KMS-11 (cell line): ENCODE measurements around the gene LRRK1.

Source experiments
- H2AFZ ChIP-seq: fragments of 200-600 bp; sonication (generic); 2 replicates; pipeline ENCODE4 v1.6.1; 2016; ENCODE audit warnings: antibody characterized with exemption, mixed run types, low read depth
- H3K27ac ChIP-seq: fragments of 200-600 bp; sonication (generic); 2 replicates; pipeline ENCODE4 v1.6.1; 2016; ENCODE audit warnings: mild to moderate bottlenecking, mixed run types
- H3K27me3 ChIP-seq: fragments of 200-600 bp; sonication (generic); 2 replicates; pipeline ENCODE4 v1.6.1; 2017; ENCODE audit warnings: mild to moderate bottlenecking, low read depth, mixed run types, moderate library complexity; ENCODE audit not compliant: insufficient read depth
- H3K36me3 ChIP-seq: fragments of 200-600 bp; sonication (generic); 2 replicates; pipeline ENCODE4 v1.6.1; 2017; ENCODE audit warnings: mild to moderate bottlenecking, mixed run types; ENCODE audit not compliant: insufficient read depth
- H3K4me1 ChIP-seq: fragments of 200-600 bp; sonication (generic); 2 replicates; pipeline ENCODE4 v1.6.1; 2016; ENCODE audit warnings: mild to moderate bottlenecking, low read depth, mixed run types; ENCODE audit not compliant: poor library complexity, severe bottlenecking
- H3K4me2 ChIP-seq: fragments of 200-600 bp; sonication (generic); 2 replicates; pipeline ENCODE4 v1.7.0; 2016; ENCODE audit warnings: mild to moderate bottlenecking, mixed run types
- H3K4me3 ChIP-seq: fragments of 200-600 bp; sonication (generic); IDR thresholded peaks from 2 replicates; pipeline ENCODE4 v1.6.1; 2017; ENCODE audit warnings: low read depth, low read length, mixed read lengths; ENCODE audit not compliant: insufficient read depth
- H3K79me2 ChIP-seq: fragments of 200-600 bp; sonication (generic); 2 replicates; pipeline ENCODE4 v1.6.1; 2016; ENCODE audit warnings: low read depth, mixed run types; ENCODE audit not compliant: insufficient read depth
- H3K9ac ChIP-seq: fragments of 200-600 bp; sonication (generic); 2 replicates; pipeline ENCODE4 v1.6.1; 2016; ENCODE audit warnings: mild to moderate bottlenecking, mixed run types
- H4K20me1 ChIP-seq: fragments of 200-600 bp; sonication (generic); 2 replicates; pipeline ENCODE4 v1.6.1; 2016; ENCODE audit warnings: mild to moderate bottlenecking, mixed run types; ENCODE audit not compliant: insufficient read depth
- TF ChIP-seq, protein P1 (sequence below): fragments of 200-600 bp; sonication (generic); conservative IDR thresholded peaks from 2 replicates; pipeline ENCODE4 v1.6.1; 2017; ENCODE audit warnings: low read depth, mild to moderate bottlenecking, antibody characterized with exemption, low read length, moderate library complexity, mixed read lengths

The LRRK1 gene

DNA sequence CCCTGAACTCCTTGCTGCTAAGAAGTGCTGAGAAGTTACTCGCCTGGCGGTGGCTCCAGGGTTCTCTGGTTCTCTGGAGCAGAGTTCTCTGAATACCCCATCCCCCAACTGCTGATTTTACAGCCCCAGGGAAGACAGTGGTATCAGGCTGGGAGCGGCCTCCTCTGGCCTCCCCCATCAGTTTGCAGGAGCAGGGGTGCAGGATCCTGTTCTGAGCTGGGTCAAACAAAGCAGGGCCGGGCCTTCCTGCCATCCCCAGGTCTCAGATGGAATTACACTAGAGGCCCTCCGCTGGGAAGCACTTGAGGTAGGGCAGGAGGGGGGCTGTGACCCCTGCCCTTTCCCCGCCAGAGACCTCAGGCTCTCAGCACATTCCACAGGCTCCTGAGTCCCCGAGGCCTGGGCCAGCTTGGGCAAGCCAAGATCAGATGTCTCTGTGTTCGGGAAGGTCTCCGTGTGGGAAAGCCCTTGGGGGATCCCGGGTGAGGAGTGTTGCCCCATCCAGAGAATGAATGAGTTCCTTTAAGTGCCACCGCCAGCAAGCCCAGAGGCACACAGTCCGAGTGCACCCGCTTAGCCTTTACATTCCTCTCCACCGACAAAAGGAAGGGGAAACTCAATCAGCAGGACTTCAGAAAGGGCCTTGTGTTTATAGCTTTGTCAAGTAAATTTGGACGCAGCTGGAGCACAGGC lies 149.9 kb downstream of the LRRK1 start:
- H3K79me2 ChIP-seq: no peaks in the 10 kb centered on the region
- no peaks in the 10 kb centered on the region for H3K36me3 ChIP-seq
- H3K27me3 ChIP-seq: no peaks in the 10 kb centered on the region
- no peak overlapping the region for H3K27ac ChIP-seq
- no peak overlapping the region for H3K4me2 ChIP-seq
- H3K4me1 ChIP-seq: no peaks in the 10 kb centered on the region
- no peak overlapping the region for H3K9ac ChIP-seq
- no peak overlapping the region for H2AFZ ChIP-seq
- no peaks in the 10 kb centered on the region for H4K20me1 ChIP-seq
- TF ChIP-seq, protein P1, sequence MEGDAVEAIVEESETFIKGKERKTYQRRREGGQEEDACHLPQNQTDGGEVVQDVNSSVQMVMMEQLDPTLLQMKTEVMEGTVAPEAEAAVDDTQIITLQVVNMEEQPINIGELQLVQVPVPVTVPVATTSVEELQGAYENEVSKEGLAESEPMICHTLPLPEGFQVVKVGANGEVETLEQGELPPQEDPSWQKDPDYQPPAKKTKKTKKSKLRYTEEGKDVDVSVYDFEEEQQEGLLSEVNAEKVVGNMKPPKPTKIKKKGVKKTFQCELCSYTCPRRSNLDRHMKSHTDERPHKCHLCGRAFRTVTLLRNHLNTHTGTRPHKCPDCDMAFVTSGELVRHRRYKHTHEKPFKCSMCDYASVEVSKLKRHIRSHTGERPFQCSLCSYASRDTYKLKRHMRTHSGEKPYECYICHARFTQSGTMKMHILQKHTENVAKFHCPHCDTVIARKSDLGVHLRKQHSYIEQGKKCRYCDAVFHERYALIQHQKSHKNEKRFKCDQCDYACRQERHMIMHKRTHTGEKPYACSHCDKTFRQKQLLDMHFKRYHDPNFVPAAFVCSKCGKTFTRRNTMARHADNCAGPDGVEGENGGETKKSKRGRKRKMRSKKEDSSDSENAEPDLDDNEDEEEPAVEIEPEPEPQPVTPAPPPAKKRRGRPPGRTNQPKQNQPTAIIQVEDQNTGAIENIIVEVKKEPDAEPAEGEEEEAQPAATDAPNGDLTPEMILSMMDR: no peak
- no peak overlapping the region for H3K4me3 ChIP-seq

DNA sequence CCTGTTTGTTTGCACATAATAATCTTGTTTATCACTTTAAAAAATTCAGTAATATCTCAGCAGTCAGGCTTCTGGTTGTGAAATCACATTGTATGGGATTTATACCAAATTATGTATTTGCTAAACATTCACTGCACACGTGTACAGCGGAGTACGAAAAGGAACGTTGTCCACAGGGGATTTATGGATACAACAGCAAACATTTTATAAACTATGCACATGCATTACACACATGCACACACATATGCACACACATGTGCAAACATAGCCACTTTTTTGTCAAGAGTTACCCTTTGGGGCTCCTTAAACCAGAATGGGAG lies 150.5 kb downstream of the LRRK1 start:
- Histone ChIP-seq H2AFZ (no peak overlapping the region), H3K9ac (no peak overlapping the region), H3K27ac (no peak overlapping the region), H3K36me3 (no peaks in the 10 kb centered on the region), H3K27me3 (no peaks in the 10 kb centered on the region), H3K4me3 (no peak overlapping the region), H4K20me1 (no peaks in the 10 kb centered on the region), H3K4me1 (no peaks in the 10 kb centered on the region), H3K4me2 (no peak overlapping the region), H3K79me2 (no peaks in the 10 kb centered on the region)
- TF ChIP-seq, protein P1: no peak

DNA sequence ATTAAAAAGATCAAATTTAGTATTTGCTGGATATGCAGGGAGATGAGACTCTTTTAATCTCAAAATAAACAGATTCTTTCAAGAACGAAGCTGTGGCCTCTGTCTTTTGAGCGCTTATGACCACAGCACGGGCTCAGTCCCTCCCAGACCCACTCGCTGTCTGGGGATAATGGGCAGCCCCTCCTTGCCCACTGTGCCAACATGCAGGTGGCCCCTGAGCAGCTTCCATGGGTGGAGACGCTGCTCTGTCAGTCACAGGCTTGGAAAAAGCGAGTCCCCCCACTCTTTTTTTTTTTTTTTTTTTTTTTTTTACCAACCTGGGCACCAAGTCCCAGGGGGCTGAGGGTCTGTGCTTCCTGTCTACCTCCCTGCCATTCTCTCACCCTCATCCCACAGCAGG lies 150.9 kb downstream of the LRRK1 start:
- Histone ChIP-seq H3K79me2 (no peaks in the 10 kb centered on the region), H3K9ac (no peak overlapping the region), H4K20me1 (no peaks in the 10 kb centered on the region), H3K27me3 (no peaks in the 10 kb centered on the region), H3K4me3 (no peak overlapping the region), H3K27ac (no peak overlapping the region), H2AFZ (no peak overlapping the region), H3K36me3 (no peaks in the 10 kb centered on the region), H3K4me1 (no peaks in the 10 kb centered on the region), H3K4me2 (no peak overlapping the region)
- TF ChIP-seq, protein P1: no peak

DNA sequence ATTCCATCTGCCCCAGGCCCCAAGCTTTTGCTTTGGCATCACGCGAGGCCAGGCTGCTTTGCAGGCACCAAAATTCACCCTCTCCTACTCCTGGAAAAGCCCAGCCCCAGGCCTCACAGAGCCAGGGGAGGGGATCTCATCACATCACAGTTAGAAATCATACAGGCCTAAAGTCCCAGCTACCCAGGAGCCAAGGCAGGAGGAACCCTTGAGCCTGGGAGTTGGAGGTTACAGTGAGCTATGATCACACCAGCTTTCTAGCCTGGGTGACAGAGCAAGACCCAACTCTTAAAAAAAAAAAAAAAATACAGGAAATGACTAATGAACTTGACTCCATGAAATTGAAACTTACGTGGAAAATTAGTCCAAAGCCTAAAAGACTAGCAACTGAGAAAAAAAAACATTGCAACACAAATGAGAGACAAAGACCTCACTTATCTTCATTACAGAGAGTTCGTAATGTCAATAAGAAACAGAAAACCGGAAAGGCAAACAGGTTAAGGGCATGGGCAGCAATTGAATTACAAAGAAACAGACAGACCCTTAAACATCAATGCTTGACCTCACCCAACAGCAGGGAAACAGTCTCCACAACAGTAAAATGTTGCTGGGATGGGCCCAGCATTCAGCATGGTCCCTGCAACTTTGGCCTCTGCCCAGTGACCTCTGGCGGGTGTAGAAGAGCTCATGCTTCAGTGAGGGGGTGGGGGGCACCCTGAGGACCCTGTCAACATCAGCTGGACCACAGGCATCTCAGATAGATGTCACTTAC lies 151.5 kb downstream of the LRRK1 start:
- Histone ChIP-seq H3K27ac (no peak overlapping the region), H3K36me3 (no peaks in the 10 kb centered on the region), H3K4me2 (no peak overlapping the region), H3K9ac (no peak overlapping the region), H3K79me2 (no peaks in the 10 kb centered on the region), H3K4me1 (no peaks in the 10 kb centered on the region), H3K27me3 (no peaks in the 10 kb centered on the region), H2AFZ (no peak overlapping the region), H3K4me3 (no peak overlapping the region), H4K20me1 (no peaks in the 10 kb centered on the region)
- TF ChIP-seq, protein P1: no peak
